ENCODE data around the gene FHL5.
"Not testable (repeated sequence)": the region's sequence is repeated elsewhere in the genome, so short reads cannot be mapped to it uniquely, and the experiment has no call there.

The FHL5 gene

DNA sequence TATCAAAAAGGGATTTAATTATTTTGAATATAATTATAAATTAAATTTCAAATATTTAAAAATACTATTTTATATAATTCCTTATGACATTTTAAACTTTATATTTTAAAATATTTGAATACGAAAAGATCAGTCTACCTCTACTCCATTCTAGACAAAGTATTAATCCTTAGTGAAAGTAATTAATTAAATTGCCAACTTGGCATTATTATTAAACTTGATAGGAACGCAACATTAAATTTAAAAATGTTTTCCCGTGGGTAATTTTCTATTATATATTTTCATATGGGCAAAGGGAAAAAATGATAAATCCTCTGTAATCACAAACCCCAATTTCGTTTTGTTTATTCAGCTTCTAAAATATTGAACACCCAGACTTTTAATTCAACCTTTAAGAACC, 8.4 kb upstream of the FHL5 start:
- in situ Hi-C loops (cut with HindIII; ENCODE audit: low pct_ligation_motif_present, low sequenced_read_pairs): no loop called here
- DNase-seq: no peak
- no peak overlapping the region for H3K27ac ChIP-seq
- no peaks in the 10 kb centered on the region for H3K27me3 ChIP-seq (replicated peaks)
- no peak overlapping the region for H3K4me3 ChIP-seq (ENCODE audit: low read depth, low read length)
- TF ChIP-seq, protein P1, sequence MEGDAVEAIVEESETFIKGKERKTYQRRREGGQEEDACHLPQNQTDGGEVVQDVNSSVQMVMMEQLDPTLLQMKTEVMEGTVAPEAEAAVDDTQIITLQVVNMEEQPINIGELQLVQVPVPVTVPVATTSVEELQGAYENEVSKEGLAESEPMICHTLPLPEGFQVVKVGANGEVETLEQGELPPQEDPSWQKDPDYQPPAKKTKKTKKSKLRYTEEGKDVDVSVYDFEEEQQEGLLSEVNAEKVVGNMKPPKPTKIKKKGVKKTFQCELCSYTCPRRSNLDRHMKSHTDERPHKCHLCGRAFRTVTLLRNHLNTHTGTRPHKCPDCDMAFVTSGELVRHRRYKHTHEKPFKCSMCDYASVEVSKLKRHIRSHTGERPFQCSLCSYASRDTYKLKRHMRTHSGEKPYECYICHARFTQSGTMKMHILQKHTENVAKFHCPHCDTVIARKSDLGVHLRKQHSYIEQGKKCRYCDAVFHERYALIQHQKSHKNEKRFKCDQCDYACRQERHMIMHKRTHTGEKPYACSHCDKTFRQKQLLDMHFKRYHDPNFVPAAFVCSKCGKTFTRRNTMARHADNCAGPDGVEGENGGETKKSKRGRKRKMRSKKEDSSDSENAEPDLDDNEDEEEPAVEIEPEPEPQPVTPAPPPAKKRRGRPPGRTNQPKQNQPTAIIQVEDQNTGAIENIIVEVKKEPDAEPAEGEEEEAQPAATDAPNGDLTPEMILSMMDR (IDR thresholded peaks at IDR 0.05; ENCODE audit: low read depth, low read length, missing control alignments): no peak
- peaks cover 23% of the 10 kb centered on the region for H3K36me3 ChIP-seq (replicated peaks)

DNA sequence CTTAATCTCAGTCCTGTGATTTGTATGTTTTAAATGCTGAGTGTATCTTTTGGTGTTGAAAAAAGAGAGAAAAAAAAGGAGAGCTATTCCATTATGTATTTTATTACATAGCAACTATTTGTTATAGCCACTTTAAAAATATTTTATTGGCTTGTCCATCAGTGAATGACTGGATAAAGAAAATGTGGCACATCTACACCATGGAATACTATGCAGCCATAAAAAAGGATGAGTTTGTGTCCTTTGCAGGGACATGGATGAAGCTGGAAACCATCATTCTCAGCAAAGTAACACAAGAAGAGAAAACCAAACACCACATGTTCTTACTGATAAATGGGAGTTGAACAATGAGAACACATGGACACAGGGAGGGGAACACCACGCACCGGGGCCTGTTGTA, 3.2 kb upstream of the FHL5 start:
- in situ Hi-C loops (cut with HindIII; ENCODE audit: low pct_ligation_motif_present, low sequenced_read_pairs); H3K27me3 ChIP-seq (replicated peaks); H3K27ac ChIP-seq; DNase-seq; H3K4me3 ChIP-seq (ENCODE audit: low read depth, low read length); H3K36me3 ChIP-seq (replicated peaks): not testable (repeated sequence)

DNA sequence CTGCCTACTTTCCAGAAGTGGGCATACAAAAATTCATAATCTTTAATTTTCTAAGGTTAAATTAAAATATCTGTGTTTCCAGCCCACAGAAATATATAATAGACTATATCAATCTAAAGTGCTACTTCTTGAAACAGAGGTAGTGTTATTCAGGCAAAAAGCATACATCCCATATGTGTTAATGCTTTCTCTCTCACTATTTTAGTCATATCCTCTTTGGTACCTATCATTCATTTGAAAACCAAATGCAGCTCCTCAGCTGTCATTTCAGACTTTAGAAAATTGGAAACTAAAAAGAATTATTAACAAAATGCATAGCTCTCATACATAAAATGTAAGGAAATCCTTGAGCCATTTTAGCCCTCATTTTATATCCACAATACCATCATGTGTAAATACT, 925 bp downstream of the FHL5 start:
- H3K27ac ChIP-seq: no peak overlapping the region
- H3K27me3 ChIP-seq (replicated peaks): no peaks in the 10 kb centered on the region
- in situ Hi-C loops (cut with HindIII; ENCODE audit: low pct_ligation_motif_present, low sequenced_read_pairs): no loop called here
- DNase-seq: no peak
- TF ChIP-seq, protein P1 (IDR thresholded peaks at IDR 0.05; ENCODE audit: low read depth, low read length, missing control alignments): no peak
- no peaks in the 10 kb centered on the region for H3K36me3 ChIP-seq (replicated peaks)
- no peak overlapping the region for H3K4me3 ChIP-seq (ENCODE audit: low read depth, low read length)

GRCh38 chr6:96570053-96570452, 7.1 kb downstream of the FHL5 start:
- Histone ChIP-seq H3K27ac (no peak overlapping the region), H3K27me3 (replicated peaks) (no peaks in the 10 kb centered on the region), H3K36me3 (replicated peaks) (no peaks in the 10 kb centered on the region), H3K4me3 (ENCODE audit: low read depth, low read length) (no peak overlapping the region)
- TF ChIP-seq, protein P1 (IDR thresholded peaks at IDR 0.05; ENCODE audit: low read depth, low read length, missing control alignments): no peak
- DNase-seq: no peak
- in situ Hi-C loops (cut with HindIII; ENCODE audit: low pct_ligation_motif_present, low sequenced_read_pairs): no loop called here

DNA sequence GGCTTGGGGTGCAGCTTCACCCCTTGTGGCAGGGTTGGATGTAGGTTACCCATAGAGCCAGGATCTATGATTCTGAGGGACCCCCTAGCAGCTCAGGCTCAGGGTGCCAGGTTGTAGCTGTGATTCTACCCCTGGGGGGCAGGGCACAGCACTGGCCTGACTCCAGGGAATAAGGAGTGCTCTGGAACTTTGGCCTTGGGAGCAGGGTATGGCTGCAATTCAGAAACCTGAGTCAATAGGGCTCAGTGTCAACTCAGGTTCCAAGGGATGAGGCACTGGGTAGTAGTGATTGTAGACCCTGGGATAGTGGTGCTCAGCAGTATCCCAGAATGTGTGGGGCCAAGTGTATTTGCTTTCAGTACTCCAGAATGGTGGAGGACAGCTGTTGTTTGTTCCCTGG, 8.6 kb downstream of the FHL5 start:
- Histone ChIP-seq H3K27me3 (replicated peaks) (no peaks in the 10 kb centered on the region), H3K27ac (no peak overlapping the region), H3K4me3 (ENCODE audit: low read depth, low read length) (no peak overlapping the region), H3K36me3 (replicated peaks) (no peaks in the 10 kb centered on the region)
- TF ChIP-seq, protein P1 (IDR thresholded peaks at IDR 0.05; ENCODE audit: low read depth, low read length, missing control alignments): no peak
- in situ Hi-C loops (cut with HindIII; ENCODE audit: low pct_ligation_motif_present, low sequenced_read_pairs): no loop called here
- no peak for DNase-seq

DNA sequence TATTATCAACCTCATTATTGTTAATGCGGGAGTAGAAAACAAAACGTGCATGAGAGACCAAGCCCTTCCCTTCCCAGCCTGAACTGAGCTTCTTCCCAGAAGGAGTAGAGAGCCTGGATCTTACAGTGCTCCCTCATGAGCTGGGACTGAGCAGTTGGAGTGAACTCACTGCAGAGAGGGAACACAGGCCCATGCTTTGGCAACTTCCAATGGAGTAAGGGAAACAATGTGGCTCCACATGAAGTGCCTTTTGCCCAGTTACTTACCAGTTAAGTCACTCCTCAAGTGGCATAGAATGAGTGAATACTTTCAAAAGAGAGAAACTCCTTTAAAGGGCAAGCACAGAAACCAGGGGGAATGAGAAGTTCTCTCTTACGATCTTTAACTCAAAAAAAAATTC, 12.4 kb downstream of the FHL5 start:
- Histone ChIP-seq H3K4me3 (ENCODE audit: low read depth, low read length) (no peak overlapping the region), H3K27ac (no peak overlapping the region), H3K27me3 (replicated peaks) (no peaks in the 10 kb centered on the region), H3K36me3 (replicated peaks) (no peaks in the 10 kb centered on the region)
- no peak for DNase-seq
- TF ChIP-seq, protein P1 (IDR thresholded peaks at IDR 0.05; ENCODE audit: low read depth, low read length, missing control alignments): no peak
- in situ Hi-C loops (cut with HindIII; ENCODE audit: low pct_ligation_motif_present, low sequenced_read_pairs): no loop called here

All from brain microvascular endothelial cell (primary cell).